ENCODE data around the gene GPR132.
"Not testable (repeated sequence)": the region's sequence is repeated elsewhere in the genome, so short reads cannot be mapped to it uniquely, and the experiment has no call there.

Gene GPR132

GRCh38 chr14:105041841-105042765 is 23.1 kb downstream of the GPR132 start:
- DNase-seq = no peak

- DNase-seq = no peak
These were observed 25.6 kb downstream of the GPR132 start for GRCh38 chr14:105039458-105040205.

- not testable (repeated sequence) for DNase-seq
These were observed 29.6 kb downstream of the GPR132 start for GRCh38 chr14:105035616-105036015.

- DNase-seq = no peak
These were observed 30.8 kb downstream of the GPR132 start for GRCh38 chr14:105034315-105035039.

GRCh38 chr14:105033412-105033900 is 31.8 kb downstream of the GPR132 start:
- not testable (repeated sequence) for DNase-seq

GRCh38 chr14:105032451-105032901 is 32.8 kb downstream of the GPR132 start:
- not testable (repeated sequence) for DNase-seq

GRCh38 chr14:105030836-105031396 is 34.3 kb downstream of the GPR132 start:
- no peak for DNase-seq

- no peak for DNase-seq
These were observed 35.0 kb downstream of the GPR132 start for GRCh38 chr14:105030194-105030593.

GRCh38 chr14:105029402-105029801 is 35.8 kb downstream of the GPR132 start:
- DNase-seq = no peak

GRCh38 chr14:105028251-105028927 is 36.8 kb downstream of the GPR132 start:
- no peak for DNase-seq

- DNase-seq = not testable (repeated sequence)
These were observed 37.5 kb downstream of the GPR132 start for GRCh38 chr14:105027718-105028117.

- no peak for DNase-seq
These were observed 38.2 kb downstream of the GPR132 start for GRCh38 chr14:105026802-105027563.

GRCh38 chr14:105026033-105026785 is 39.0 kb downstream of the GPR132 start:
- no peak for DNase-seq

GRCh38 chr14:105025429-105025828 is 39.8 kb downstream of the GPR132 start:
- no peak for DNase-seq

- DNase-seq = no peak
These were observed 41.3 kb downstream of the GPR132 start for GRCh38 chr14:105023791-105024480.

GRCh38 chr14:105023144-105023543 is 42.1 kb downstream of the GPR132 start:
- DNase-seq = no peak

- no peak for DNase-seq
These were observed 43.0 kb downstream of the GPR132 start for GRCh38 chr14:105022276-105022670.

GRCh38 chr14:105021656-105022275 is 43.5 kb downstream of the GPR132 start:
- no peak for DNase-seq

Measured in right kidney (tissue), 1 donor.